Neural progenitor cell (in vitro differentiated cells): Measurements from ENCODE around the gene TSPAN1.

Experiments used
- CTCF ChIP-seq: fragments of 200-600 bp; sonication (generic); IDR thresholded peaks from 2 replicates; pipeline ENCODE4 v1.5.1; 2017; ENCODE audit warnings: antibody characterized with exemption, mild to moderate bottlenecking
- EZH2 ChIP-seq: fragments of 200-600 bp; sonication (generic); IDR thresholded peaks from 2 replicates; pipeline ENCODE4 v1.6.1; 2017; ENCODE audit warnings: antibody characterized with exemption, mild to moderate bottlenecking, moderate library complexity
- EZH2phosphoT487 ChIP-seq: fragments of 200-600 bp; sonication (generic); IDR thresholded peaks from 2 replicates; pipeline ENCODE4 v1.6.1; 2017; ENCODE audit warnings: antibody characterized with exemption

- TF ChIP-seq CTCF (no peak), EZH2 (no peak), EZH2phosphoT487 (no peak)
Observed at GRCh38 chr1:46133181-46133658, 41.7 kb upstream of the TSPAN1 start.
